GM23338 (cell line): ENCODE data around the gene AK9.

Experiments
- CREB1 ChIP-seq: fragments of 250-450 bp; sonication (Bioruptor Pico); IDR thresholded peaks from 2 replicates; pipeline ENCODE4 v1.5.0; 2020; ENCODE audit warnings: low read depth, mild to moderate bottlenecking, moderate library complexity
- EZH2 ChIP-seq: fragments of 200-600 bp; sonication (generic); IDR thresholded peaks from one replicate; pipeline ENCODE4 v1.8.0; 2017; ENCODE audit warnings: antibody characterized with exemption, mild to moderate bottlenecking, low read depth; ENCODE audit not compliant: unreplicated experiment
- EZH2phosphoT487 ChIP-seq: fragments of 200-600 bp; sonication (generic); IDR thresholded peaks from one replicate; pipeline ENCODE4 v1.8.1; 2018; ENCODE audit warnings: antibody characterized with exemption; ENCODE audit not compliant: unreplicated experiment
- JUNB ChIP-seq: IDR thresholded peaks from one replicate; pipeline ENCODE4 v1.6.1; 2016; ENCODE audit warnings: antibody characterized with exemption; ENCODE audit not compliant: unreplicated experiment
- POLR2AphosphoS5 ChIP-seq: IDR thresholded peaks from 2 replicates; pipeline ENCODE4 v1.6.1; 2016; ENCODE audit warnings: antibody characterized with exemption, low read depth
- TF ChIP-seq, protein P1 (sequence below), 2 experiments: fragments of 200-600 bp in 1 of 2; sonication (generic) in 1 of 2; conservative IDR thresholded peaks; 2 replicates each; pipeline versions ENCODE4 v1.5.1 to v1.6.1; 2016 to 2017; ENCODE audit warnings: antibody characterized with exemption in 2 of 2, low read depth in 2 of 2, mild to moderate bottlenecking in 2 of 2, moderate library complexity in 1 of 2
- TF ChIP-seq, protein P2 (sequence below): IDR thresholded peaks from one replicate; pipeline ENCODE4 v1.6.1; 2018; ENCODE audit warnings: antibody characterized with exemption; ENCODE audit not compliant: unreplicated experiment
- TF ChIP-seq, protein P3 (sequence below): IDR thresholded peaks from 2 replicates; pipeline ENCODE4 v1.6.1; 2016; ENCODE audit warnings: antibody characterized with exemption

DNA sequence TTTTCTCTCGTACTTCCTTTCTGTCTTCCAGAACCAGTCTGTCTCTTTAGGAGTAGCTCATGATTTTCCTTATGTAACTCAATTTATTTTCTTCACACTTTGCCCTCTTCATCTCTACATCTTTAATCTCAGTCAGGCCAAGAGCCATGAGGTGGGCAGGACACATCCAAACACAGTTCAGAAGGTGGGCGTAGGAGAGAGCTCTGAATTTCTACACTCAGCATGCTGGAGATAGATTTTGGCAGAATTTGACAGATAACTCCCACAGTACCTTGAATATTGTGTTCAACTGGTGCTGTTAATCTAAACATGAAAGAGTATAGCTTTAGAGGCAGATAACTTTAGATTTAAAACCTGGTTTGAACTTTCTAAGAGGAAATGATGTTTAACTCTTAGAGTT, 184.2 kb downstream of the AK9 start:
- TF ChIP-seq EZH2 (no peak), POLR2AphosphoS5 (no peak), EZH2phosphoT487 (no peak), CREB1 (CRISPR knock-in tag) (no peak), JUNB (no peak)
- TF ChIP-seq, protein P1, sequence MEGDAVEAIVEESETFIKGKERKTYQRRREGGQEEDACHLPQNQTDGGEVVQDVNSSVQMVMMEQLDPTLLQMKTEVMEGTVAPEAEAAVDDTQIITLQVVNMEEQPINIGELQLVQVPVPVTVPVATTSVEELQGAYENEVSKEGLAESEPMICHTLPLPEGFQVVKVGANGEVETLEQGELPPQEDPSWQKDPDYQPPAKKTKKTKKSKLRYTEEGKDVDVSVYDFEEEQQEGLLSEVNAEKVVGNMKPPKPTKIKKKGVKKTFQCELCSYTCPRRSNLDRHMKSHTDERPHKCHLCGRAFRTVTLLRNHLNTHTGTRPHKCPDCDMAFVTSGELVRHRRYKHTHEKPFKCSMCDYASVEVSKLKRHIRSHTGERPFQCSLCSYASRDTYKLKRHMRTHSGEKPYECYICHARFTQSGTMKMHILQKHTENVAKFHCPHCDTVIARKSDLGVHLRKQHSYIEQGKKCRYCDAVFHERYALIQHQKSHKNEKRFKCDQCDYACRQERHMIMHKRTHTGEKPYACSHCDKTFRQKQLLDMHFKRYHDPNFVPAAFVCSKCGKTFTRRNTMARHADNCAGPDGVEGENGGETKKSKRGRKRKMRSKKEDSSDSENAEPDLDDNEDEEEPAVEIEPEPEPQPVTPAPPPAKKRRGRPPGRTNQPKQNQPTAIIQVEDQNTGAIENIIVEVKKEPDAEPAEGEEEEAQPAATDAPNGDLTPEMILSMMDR (conservative IDR thresholded peaks at IDR 0.05; ENCODE audit: low read depth in 2 of 2), result no peak
- TF ChIP-seq, protein P2, sequence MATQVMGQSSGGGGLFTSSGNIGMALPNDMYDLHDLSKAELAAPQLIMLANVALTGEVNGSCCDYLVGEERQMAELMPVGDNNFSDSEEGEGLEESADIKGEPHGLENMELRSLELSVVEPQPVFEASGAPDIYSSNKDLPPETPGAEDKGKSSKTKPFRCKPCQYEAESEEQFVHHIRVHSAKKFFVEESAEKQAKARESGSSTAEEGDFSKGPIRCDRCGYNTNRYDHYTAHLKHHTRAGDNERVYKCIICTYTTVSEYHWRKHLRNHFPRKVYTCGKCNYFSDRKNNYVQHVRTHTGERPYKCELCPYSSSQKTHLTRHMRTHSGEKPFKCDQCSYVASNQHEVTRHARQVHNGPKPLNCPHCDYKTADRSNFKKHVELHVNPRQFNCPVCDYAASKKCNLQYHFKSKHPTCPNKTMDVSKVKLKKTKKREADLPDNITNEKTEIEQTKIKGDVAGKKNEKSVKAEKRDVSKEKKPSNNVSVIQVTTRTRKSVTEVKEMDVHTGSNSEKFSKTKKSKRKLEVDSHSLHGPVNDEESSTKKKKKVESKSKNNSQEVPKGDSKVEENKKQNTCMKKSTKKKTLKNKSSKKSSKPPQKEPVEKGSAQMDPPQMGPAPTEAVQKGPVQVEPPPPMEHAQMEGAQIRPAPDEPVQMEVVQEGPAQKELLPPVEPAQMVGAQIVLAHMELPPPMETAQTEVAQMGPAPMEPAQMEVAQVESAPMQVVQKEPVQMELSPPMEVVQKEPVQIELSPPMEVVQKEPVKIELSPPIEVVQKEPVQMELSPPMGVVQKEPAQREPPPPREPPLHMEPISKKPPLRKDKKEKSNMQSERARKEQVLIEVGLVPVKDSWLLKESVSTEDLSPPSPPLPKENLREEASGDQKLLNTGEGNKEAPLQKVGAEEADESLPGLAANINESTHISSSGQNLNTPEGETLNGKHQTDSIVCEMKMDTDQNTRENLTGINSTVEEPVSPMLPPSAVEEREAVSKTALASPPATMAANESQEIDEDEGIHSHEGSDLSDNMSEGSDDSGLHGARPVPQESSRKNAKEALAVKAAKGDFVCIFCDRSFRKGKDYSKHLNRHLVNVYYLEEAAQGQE, result no peak
- TF ChIP-seq, protein P3, sequence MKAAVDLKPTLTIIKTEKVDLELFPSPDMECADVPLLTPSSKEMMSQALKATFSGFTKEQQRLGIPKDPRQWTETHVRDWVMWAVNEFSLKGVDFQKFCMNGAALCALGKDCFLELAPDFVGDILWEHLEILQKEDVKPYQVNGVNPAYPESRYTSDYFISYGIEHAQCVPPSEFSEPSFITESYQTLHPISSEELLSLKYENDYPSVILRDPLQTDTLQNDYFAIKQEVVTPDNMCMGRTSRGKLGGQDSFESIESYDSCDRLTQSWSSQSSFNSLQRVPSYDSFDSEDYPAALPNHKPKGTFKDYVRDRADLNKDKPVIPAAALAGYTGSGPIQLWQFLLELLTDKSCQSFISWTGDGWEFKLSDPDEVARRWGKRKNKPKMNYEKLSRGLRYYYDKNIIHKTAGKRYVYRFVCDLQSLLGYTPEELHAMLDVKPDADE, result no peak
